Fibroblast of upper back skin (primary cell): ENCODE results near the gene NCSTN.
A peak's percentile ranks its signal among the peaks of the same experiment; 100 is the strongest.
"Not testable (repeated sequence)": the region's sequence is repeated elsewhere in the genome, so short reads cannot be mapped to it uniquely, and the experiment has no call there.

ENCODE experiments used
- DNase-seq: peaks from one replicate; pipeline ENCODE4 v3.0.0-alpha.2; 2013

NCSTN gene

DNA sequence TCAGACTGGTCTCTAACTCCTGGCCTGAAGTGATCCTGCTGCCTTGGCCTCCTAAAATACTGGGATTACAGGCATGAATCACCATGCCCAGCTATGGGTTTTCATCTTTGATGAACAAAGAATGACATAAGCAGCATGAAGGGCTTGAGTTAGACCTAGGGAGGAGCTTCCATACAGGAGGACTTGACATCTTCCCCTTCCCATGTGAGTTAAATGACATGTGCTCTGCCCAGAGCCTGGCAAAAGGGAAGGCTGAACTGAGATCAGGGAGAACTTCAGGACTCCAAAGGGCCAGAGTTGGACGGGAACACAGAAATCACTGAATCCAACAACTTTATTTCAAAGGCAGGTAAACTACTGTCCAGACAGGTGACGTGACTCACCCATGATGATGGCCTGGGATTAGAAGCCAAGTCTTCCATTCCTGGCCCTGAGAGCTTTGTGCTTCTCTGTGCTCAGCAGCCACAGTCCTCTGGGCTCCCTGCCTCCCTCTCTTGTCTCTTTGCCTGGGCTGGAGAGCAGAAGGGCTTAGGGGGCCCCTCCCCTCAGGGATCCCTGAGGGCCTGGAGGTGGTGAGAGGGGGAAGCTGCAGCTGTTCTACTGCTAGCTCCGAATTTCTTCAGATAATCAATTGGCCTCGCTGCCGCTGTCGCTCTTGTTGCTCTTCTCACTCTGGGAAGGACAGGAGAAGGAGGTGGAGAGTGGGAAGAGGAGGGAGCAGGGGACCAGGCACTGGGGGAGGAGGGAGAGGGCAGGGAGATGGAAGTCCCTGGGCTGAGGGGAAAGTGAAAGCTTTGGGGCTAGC lies 31.3 kb downstream of the NCSTN start:
- no peak for DNase-seq

DNA sequence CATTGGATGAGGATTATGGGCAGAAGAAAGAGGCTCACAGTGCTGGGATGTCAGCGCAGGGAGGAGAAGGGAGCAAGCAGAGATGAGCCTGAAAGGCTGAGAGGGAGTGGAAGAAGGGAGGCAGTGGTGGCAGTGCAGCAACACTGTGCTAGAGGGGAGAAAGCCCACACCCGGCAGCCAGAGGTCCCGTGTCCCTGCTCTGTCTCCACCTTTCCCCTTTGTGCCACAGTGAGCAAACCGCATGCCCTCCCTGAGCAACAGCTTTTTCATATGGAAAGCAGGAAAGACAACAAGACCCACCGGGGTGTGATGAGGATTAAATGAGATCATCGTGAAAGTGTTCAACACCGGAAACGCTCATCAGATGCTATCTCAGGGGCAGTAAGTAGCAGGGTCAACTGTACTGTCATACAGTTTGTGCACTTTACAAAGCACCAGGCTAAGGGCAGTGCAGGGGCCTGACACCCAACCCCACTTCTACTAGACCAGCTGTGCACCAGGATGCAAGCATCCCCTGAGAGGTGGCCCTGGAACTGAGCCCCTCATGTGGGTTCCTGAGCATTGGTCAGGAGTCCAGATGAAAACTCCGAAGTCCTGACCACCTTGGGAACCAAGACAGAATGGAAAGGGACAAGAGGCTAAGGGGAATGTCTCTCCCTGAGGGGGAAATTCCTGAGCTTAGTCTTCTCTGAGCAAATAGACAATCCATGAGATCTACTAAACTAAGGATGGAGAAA lies 32.8 kb downstream of the NCSTN start:
- DNase-seq: peak; percentile 36

DNA sequence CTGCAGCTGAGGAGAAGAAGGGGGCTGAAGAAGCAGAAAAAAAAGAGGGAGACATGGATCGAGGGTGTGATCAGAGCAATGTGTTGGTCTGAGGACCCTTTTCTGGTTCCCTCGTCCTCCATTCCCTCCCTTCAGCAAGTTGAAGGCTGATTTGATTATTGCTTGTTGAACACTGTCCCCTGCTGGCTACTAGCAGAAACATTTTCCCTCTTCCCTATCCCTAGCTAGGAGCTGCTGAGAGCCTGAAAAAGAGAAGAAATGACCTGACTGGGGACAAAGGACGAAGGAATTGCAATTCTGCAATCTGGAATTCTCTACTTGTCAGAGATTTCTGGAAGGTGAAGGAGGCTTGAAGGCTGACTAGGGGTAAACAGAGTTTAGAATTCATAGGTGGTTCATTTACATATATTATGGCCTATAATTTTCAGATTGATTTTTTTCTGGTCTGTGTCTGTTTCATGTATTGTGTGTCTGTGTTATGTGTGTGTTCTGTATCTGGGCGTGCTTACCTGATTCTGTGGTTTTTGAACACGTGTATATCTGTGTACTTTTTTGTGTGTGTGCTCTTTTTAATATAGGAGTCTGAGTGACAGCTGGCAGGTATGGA lies 33.4 kb downstream of the NCSTN start:
- peak; percentile 69 for DNase-seq

DNA sequence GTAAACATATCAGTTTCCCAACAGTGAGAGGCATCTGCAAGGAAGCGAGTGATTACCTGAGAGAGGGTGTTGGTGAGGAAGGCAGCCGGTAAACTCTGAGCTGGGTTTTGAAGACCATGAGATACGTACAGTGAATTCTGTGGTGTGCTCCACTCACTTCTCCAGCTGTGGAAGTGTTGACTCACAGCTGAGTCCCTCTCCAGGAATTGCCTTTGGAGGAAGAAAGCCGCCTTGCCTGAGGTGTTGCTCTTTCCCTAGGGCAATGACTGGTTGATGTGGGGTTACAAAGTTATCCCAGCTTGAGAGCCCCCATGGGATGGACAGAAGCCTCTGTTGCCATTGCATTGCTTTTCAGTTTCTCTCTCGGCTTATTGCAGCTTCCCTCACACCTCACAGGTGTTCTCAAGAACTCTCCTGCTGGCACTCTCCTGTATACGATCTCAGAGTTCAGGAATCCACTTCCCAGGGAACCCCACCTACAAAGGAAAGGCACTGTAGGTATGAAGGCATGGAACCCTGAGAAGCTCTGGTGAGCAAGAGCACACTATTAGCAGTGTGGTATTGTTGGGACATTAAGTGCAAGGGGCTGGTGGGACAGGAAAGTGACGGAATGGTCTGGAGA lies 34.5 kb downstream of the NCSTN start:
- peak; percentile 77 for DNase-seq

DNA sequence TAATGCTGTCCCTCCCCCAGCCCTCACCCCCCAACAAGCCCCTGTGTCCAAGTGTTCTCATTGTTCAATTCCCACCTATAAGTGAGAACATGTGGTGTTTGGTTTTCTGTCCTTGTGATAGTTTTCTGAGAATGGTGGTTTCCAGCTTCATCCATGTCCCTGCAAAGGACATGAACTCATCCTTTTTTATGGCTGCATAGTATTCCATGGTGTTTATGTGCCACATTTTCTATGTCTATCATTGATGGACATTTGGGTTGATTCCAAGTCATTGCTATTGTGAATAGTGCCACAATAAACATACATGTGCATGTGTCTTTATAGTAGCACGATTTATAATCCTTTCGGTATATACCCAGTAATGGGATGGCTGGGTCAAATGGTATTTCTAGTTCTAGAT lies 41.6 kb downstream of the NCSTN start:
- not testable (repeated sequence) for DNase-seq

DNA sequence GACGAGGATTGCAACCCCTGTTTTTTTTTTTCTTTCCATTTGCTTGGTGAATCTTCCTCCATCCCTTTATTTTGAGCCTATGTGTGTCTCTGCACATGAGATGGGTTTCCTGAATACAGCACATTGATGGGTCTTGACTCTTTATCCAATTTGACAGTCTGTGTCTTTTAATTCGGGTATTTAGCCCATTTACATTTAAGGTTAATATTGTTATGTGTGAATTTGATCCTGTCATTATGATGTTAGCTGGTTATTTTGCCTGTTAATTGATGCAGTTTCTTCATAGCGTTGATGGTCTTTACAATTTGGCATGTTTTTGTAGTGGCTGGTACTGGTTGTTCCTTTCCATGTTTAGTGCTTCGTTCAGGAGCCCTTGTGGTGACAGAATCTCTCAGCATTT lies 45.2 kb downstream of the NCSTN start:
- DNase-seq: not testable (repeated sequence)

DNA sequence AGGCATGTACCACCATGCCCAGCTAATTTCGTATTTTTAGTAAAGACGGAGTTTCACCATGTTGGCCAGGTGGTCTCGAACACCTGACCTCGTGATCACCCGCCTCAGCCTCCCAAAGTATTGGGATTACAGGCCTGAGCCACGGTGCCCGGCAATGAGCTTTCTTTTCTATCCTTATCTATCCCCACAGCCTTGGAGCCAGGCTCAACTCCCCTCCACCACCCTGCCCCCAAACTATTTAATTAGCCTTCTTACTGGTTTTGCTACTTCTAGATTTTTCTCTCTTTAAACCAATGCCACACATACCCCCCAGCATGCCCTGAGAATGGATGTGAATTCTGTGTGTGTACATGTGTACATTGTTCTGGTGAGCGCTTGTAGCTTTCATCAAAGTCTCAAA lies 51.5 kb downstream of the NCSTN start:
- DNase-seq: no peak

DNA sequence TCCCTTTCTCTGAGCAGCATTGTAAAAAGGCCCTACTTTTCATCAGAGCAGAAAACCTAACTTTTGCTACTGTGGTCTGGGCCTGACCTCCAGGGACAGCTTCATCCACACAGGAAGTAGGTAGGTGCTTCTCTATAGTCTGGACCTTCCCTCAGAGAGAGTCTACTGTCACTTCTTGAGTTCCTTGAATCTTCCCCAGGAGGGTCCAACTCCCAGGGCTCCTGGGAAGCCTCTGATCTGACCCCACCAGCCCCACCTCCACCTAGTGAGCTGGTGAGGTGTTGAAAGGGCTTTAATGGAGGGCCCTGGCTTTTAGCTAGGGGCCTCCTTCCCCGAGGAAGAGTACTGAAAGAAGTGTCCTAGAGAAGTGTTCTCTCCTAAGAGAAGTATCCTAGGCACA lies 54.5 kb downstream of the NCSTN start:
- DNase-seq: no peak

DNA sequence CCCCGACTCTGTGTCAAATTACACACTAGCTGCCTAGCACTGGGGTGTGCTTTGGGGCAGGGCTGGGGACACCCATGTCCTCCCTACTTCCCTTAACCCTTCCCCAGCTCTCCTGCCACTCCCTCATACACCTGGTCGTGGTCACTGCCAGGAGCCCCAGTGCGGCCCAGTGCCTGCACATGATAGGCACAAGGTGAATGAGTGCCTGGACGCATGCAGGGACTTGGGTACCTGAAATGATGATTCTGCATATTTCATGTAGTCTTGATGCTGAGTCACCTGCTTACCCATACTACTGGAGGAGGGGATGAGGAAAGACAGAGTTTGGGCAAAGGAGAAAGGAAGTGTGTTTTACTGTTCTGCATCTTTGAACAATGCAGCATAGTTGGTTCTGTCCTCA lies 55.6 kb downstream of the NCSTN start:
- DNase-seq: no peak

DNA sequence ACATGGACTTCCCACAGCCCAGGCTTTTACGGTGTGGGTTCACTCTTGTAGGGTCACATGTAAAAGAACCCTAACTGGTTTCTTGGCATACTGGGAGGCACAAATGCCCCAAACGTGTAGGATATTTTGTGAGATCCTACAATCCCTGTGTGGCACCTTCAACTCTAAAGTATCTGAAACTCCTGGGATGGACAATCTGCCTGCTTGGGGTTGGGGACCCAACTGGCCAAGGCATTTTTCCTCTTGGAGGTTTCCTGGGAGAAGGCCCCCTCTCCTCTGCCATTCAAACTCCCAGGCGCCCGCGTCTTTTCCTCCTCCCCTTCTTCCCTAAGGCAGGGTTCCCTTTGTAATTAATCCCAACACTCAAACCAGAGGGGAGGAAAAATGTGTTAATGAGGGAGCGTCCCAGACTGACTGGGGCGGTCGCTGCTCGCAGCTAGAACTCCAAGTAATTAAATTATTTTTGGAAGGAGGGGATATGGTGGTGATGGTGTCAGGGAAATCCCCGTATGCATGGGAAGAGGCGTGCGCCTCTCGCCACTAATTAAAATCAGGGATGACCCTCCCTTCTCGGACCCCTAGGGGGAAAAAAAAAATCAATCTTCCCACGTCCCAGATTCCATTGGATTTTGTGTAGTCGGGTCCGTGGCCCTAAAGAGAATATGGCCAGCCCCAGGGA lies 56.5 kb downstream of the NCSTN start:
- no peak for DNase-seq

DNA sequence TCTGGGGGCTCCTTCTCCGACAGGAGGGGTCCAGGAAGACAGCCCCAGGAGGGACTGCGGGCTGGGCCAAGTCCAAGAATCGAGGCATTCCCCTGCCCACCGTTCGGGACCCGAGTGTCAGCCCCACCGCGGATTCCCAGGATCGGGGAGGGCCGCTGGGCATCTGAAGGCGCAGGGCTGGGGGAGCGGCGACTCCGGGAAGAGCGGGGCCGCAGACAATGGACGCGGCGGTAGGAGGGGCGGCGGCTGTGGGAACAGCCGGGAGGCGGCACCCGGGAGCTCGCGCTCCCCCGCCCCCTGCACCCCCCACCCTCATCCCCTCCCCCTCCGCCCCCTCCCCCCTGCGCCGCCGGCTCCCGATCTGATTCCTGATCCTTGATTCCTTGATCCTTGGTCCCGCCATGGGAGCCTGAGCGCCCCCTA lies 57.1 kb downstream of the NCSTN start, which contains the start of gene VANGL2:
Gene VANGL2, plus strand, starts transcription at position 342 of the 423 bp plus-strand sequence. CDS start 15,274 bp downstream, outside the sequence.
- peak; percentile 75 for DNase-seq

DNA sequence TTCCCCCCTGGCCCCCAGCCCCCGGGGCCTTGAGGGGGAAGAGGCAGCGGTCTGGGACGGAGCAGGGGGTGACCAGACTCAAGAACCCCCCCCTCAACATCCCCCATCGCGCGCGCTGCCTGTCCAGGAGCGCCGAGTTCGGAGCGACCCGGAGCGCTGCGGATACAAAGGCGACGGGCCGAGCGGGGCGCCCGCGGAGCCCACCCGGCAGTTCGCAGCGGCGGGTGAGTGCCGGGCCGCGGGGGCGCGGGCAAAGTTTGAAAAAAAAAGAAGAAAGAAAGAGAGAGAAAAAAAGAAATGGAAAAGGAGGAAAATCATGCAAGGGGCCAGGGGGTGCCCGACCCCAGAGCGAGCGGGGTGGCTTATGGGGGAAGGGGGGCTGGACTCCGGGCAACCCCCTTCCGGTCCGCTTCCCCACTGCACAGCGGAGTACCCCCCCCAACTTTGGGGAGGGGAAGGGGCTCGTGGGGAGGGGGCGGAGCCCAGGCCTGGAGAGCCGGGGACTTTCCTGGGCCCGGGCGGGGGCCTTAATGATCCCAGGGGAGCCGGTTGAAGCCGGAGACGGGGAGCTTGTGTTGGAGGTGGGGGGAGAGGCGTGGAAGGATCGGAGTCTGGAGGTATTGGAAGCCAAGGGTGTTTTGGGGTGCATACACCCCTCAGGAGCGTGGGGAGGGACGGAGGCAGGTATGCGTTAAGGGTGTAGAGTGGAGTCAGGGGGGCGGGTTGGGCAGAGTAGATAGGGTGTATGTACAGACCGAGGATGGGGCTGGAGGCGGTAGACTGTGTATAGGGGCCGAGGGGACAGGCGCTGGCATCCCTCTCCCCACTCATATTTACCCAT lies 57.7 kb downstream of the NCSTN start:
- peak; percentile 10 for DNase-seq

DNA sequence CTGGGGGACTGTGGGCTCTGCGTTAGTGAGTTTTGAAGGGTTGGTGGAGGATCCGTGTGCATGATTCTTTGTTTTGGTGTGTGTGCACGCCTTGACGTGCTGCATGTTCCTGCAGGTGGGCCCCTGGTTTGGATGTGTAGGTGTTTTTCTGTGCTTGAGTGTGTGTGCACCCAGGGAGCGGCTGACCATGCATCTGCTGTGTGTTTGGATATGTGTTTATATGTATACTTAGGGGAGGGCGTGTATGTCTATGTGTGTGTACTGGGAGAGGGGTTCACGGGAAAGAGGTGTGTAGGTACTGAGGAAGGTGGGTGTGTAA lies 58.3 kb downstream of the NCSTN start:
- DNase-seq: no peak

DNA sequence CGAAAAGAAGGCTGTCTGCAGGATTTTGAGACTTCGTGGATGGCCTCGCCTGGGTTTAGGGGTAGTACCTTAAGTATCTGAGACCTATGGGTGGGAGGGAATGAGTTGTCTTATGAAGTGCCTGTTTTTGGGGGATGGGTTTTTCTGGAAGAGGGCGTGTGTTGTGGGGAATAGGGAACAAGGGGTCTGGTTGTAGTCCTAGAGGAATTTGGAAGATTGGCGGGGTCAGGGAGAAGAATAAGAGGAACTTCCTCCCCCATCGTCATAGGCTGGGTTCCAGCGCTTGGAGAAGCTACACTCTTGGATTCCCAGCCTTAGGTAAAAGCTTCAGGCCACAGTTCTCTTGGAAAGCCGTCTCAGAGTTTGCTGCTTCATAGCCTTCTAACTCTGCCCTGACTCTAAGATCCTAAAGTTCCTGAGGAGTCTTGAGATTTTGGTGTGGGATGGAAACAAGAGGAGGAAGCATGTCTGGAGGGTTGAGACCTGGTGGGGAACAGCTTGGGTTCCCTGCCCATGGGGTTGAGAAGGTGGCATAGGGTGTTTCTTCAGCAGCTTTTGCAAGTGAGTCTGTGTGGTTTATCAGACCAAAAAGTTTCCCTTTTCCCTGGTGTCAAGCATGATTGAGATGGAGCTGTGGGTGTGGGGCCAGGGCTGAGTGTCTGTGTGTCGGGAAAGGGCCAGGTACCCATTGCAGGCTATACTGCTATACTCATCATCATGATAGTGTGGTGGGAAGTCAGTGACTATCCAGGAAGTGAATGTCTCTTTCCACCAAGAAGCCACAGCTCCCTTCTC lies 59.0 kb downstream of the NCSTN start:
- no peak for DNase-seq

DNA sequence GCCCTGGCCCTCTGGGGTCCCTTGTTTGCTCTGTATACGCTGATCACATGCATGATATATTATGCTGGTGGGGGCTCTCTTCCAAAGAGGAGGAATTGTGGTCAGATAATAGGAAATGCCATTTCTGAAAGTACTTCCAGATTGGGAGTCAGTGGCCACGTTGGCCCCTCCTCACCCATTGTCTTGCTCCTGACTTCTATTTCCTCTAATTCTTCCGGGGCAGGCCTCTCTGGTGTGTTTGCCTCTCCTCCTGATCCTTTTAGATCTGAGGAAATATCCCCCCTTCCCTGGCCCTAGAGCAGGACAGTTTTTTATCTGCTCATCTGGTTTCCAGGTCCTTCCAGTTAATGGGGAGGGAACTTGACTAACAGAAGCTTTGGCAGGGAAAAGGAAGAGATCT lies 60.1 kb downstream of the NCSTN start:
- no peak for DNase-seq

DNA sequence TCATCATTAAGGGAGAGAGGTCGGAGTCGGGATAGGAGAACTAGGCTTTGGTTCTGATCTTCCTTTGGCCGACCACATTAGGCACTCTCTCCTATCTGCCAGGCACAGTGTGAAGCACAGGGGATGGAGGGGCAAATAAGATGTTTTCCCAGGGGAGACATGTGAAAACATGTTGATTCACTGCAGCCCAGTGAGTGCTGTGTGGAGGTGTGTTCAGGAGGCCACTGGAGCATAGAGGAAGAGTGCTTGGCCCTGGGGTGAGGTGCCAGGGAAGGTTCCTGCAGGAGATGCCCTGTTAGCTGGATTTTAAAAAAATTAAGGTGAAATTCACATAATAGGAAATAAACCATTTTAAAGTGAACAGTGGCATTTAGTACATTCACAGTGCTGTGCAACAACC lies 60.9 kb downstream of the NCSTN start:
- DNase-seq: no peak

DNA sequence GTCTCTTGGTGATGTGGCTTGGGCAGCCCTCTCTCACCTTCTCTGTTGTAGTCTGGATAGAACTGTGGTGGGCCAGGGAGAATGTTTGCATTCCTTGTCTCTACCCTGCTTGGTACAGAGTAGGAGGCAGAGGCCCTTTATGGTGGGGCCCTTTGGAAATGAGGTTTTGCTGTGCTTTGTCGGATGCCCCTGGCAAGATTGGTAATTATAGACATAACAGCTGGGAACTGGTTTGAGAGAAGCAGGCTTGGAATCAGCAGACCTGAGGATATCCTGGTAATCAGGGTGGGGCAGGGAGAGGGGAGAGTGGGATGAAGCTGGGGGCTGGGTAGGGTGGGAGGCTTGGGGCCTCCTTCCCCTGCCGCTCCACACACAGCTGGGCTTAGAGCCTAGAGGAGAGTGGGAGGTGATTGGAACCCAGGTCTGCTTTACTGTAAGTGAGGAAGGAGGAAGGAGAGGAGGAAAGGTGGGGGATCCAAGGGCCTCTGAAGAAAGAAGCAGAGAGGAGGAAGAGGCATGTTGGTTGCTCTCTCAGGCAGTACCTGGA lies 62.2 kb downstream of the NCSTN start:
- DNase-seq: no peak

DNA sequence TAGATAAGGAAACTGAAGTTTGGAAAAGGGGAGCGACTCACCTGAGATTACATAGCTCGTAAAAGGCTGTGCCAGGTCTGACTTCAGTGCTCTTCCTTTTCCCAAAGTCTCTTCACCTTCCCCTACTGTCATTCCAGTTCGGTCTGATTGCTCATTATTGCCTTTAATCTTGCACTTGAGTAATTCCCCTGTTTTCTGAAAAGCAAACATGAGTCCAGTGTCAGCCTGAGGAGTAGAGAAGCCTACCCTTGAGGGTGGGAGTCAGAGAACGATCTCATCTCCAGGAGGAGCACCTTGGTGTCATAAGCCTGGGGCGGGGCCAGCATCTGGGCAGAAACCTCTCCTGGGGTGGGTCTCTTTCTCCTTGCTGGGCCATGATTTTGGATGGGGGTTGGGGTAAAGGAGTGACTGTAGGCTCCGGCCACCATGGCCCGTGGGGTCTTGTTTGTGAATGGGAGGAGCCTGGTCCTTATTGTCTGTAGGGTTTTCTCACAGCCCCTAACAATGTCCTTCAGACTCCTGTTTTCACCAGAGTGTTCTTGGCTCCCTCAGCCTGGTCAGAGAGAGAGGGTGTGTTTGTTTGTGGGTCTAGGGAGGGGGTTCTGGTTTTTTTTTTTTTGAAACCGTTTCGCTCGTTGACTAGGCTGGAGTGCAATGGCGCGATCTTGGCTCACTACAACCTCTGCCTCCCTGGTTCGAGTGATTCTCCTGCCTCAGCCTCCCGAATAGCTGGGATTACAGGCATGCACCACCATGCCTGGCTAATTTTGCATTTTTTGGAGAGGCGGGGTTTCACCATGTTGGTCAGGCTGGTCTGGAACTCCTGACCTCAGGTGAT lies 63.2 kb downstream of the NCSTN start:
- no peak for DNase-seq

DNA sequence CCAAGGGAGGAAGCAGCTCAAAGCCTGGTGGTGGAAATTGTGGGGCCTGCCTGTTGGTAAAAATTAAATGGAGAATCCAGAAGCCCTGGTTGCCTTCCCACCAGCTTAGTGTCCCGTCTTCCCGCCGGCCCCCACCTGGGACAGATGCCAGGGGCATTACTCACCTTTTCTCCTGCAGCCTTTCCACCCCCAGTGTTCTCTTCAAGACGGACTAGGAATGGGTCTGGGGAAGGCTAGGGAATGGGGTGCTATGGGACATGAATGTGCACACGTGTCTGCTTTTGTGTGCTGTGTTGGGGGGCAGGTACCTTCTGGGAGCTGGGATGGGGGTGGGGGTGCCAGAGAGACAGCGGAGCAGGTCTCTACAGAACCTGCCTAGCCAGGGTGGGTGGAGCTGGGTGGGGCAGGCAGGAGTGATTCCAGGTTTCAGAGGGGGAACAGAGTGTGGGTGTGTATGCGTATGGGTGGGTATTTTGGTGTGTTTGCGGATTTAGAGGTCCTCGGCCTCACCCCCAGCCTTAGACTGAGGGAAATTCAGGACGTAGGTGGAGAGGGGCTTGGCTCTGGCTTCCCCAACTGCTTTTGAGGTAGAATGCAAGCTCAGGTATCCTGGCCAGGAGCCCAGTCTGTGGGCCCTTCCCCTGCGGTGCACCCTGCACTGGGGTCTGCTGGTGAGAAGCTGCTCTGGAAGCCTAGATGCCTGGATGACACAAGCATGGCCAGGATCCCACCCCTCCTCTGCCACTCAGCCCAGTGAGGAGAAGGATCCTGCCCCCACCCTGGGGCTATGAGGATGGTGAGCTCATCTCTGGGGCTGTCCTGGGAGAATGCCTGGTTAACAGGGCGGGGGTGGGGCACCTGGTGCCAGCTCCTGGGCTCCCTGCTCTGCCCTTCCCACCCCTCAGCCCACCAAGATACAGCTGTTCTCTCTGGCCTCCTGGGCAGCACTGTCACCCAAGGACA lies 64.9 kb downstream of the NCSTN start:
- peak; percentile 39 for DNase-seq
